BLaER1 (cell line): ENCODE data around the gene SEMA4G.

Experiments
- H3K27ac ChIP-seq: shearing (Covaris generic); formaldehyde crosslinking; 2 replicates; pipeline ENCODE4 v1.8.1; 2022
- H3K27me3 ChIP-seq: shearing (Covaris generic); formaldehyde crosslinking; 2 replicates; pipeline ENCODE4 v1.8.1; 2022
- H3K36me3 ChIP-seq: shearing (Covaris generic); formaldehyde crosslinking; 2 replicates; pipeline ENCODE4 v1.8.1; 2022
- H3K4me1 ChIP-seq: shearing (Covaris generic); formaldehyde crosslinking; 2 replicates; pipeline ENCODE4 v1.8.1; 2022
- H3K4me2 ChIP-seq: shearing (Covaris generic); formaldehyde crosslinking; 2 replicates; pipeline ENCODE4 v1.8.1; 2022
- H3K4me3 ChIP-seq: shearing (Covaris generic); formaldehyde crosslinking; 2 replicates; pipeline ENCODE4 v1.8.1; 2022
- H3K9ac ChIP-seq: shearing (Covaris generic); formaldehyde crosslinking; 2 replicates; pipeline ENCODE4 v1.8.1; 2022
- H3K9me3 ChIP-seq: shearing (Covaris generic); formaldehyde crosslinking; 2 replicates; pipeline ENCODE4 v1.8.1; 2022
- H4K20me1 ChIP-seq: shearing (Covaris generic); formaldehyde crosslinking; 2 replicates; pipeline ENCODE4 v1.8.1; 2022
- Cebpa-rat ChIP-seq: shearing (Covaris generic); IDR thresholded peaks from 2 replicates; pipeline ENCODE4 v1.8.1; 2022

SEMA4G gene

GRCh38 chr10:100986623-100986951, 17.3 kb downstream of the SEMA4G start:
- TF ChIP-seq Cebpa-rat, result no peak
- peak overlapping the region; percentile 90 for H3K4me3 ChIP-seq
- H3K4me2 ChIP-seq, result peak overlapping the region; percentile 98
- H3K27ac ChIP-seq, result peak overlapping the region; percentile 84
- H3K9me3 ChIP-seq, result no peaks in the 10 kb centered on the region
- peaks cover 76% of the 10 kb centered on the region for H3K36me3 ChIP-seq
- H4K20me1 ChIP-seq, result peaks cover 62% of the 10 kb centered on the region
- no peaks in the 10 kb centered on the region for H3K27me3 ChIP-seq
- H3K9ac ChIP-seq, result peak overlapping the region; percentile 84
- H3K4me1 ChIP-seq, result peaks cover 52% of the 10 kb centered on the region

GRCh38 chr10:100986952-100987684, 17.8 kb downstream of the SEMA4G start, which contains the start of the genes MRPL43 and TWNK:
MRPL43 (minus strand) TSS chr10:100987497; CDS start chr10:100987443, 54 bp downstream.
TWNK (plus strand) TSS chr10:100987543; CDS start chr10:100988211, 668 bp downstream.
- peak within 1 kb of the TSS; percentile 84 for H3K9ac ChIP-seq
- peak within 1 kb of the TSS; percentile 90 for H3K4me3 ChIP-seq
- H3K4me2 ChIP-seq, result peak within 1 kb of the TSS; percentile 98
- H3K27ac ChIP-seq, result peak within 1 kb of the TSS; percentile 84
- H3K9me3 ChIP-seq, result no peaks in the 10 kb centered on the region
- H3K36me3 ChIP-seq, result peaks cover 75% of the 10 kb centered on the region
- peaks cover 52% of the 10 kb centered on the region for H3K4me1 ChIP-seq
- no peaks in the 10 kb centered on the region for H3K27me3 ChIP-seq
- no peak for TF ChIP-seq Cebpa-rat
- H4K20me1 ChIP-seq, result peaks cover 62% of the 10 kb centered on the region

GRCh38 chr10:100987685-100988049, 18.4 kb downstream of the SEMA4G start:
- Histone ChIP-seq H3K36me3 (peaks cover 75% of the 10 kb centered on the region), H3K4me2 (peak overlapping the region; percentile 98), H3K9me3 (no peaks in the 10 kb centered on the region), H3K9ac (peak overlapping the region; percentile 84), H3K27ac (peak overlapping the region; percentile 84), H3K4me1 (peaks cover 52% of the 10 kb centered on the region), H3K27me3 (no peaks in the 10 kb centered on the region), H3K4me3 (peak overlapping the region; percentile 90), H4K20me1 (peaks cover 62% of the 10 kb centered on the region)
- no peak for TF ChIP-seq Cebpa-rat

- H3K27me3 ChIP-seq, result no peaks in the 10 kb centered on the region
- no peaks in the 10 kb centered on the region for H3K9me3 ChIP-seq
- peak overlapping the region; percentile 84 for H3K9ac ChIP-seq
- peak overlapping the region; percentile 98 for H3K4me2 ChIP-seq
- no peak for TF ChIP-seq Cebpa-rat
- peaks cover 67% of the 10 kb centered on the region for H4K20me1 ChIP-seq
- peak overlapping the region; percentile 84 for H3K27ac ChIP-seq
- peaks cover 75% of the 10 kb centered on the region for H3K36me3 ChIP-seq
- H3K4me3 ChIP-seq, result peak overlapping the region; percentile 90
- peaks cover 52% of the 10 kb centered on the region for H3K4me1 ChIP-seq
These were observed 18.9 kb downstream of the SEMA4G start for GRCh38 chr10:100988166-100988565.

GRCh38 chr10:100989088-100989487, 19.8 kb downstream of the SEMA4G start:
- Histone ChIP-seq H3K4me1 (peaks cover 52% of the 10 kb centered on the region), H3K36me3 (peaks cover 77% of the 10 kb centered on the region), H3K9me3 (no peaks in the 10 kb centered on the region), H3K4me3 (peak overlapping the region; percentile 90; the same call in 1 of the 2 replicates), H3K27me3 (no peaks in the 10 kb centered on the region), H3K27ac (no peak overlapping the region), H3K4me2 (peak overlapping the region; percentile 98), H3K9ac (peak overlapping the region; percentile 25), H4K20me1 (peaks cover 76% of the 10 kb centered on the region)
- TF ChIP-seq Cebpa-rat, result no peak

- no peak for TF ChIP-seq Cebpa-rat
- no peak overlapping the region for H3K27ac ChIP-seq
- peaks cover 64% of the 10 kb centered on the region for H3K36me3 ChIP-seq
These were observed 24.8 kb downstream of the SEMA4G start for GRCh38 chr10:100993986-100994708.

GRCh38 chr10:100995181-100995580, 25.9 kb downstream of the SEMA4G start:
- Histone ChIP-seq H3K27ac (no peak overlapping the region), H3K9ac (peak overlapping the region; percentile 10; the same call in 1 of the 2 replicates), H3K36me3 (peaks cover 53% of the 10 kb centered on the region), H3K4me3 (no peak overlapping the region), H3K9me3 (no peaks in the 10 kb centered on the region), H4K20me1 (peaks cover 34% of the 10 kb centered on the region), H3K4me2 (no peak overlapping the region), H3K27me3 (no peaks in the 10 kb centered on the region), H3K4me1 (peaks cover 27% of the 10 kb centered on the region)
- TF ChIP-seq Cebpa-rat, result no peak

More at GRCh38 chr10:100993986-100994708, 24.8 kb downstream of the SEMA4G start:
- Histone ChIP-seq H4K20me1 (peaks cover 44% of the 10 kb centered on the region), H3K4me2 (no peak overlapping the region), H3K4me3 (no peak overlapping the region), H3K27me3 (no peaks in the 10 kb centered on the region), H3K4me1 (peaks cover 37% of the 10 kb centered on the region), H3K9ac (no peak overlapping the region), H3K9me3 (no peaks in the 10 kb centered on the region)

GRCh38 chr10:100996678-100997359, 27.5 kb downstream of the SEMA4G start:
- no peak for TF ChIP-seq Cebpa-rat

GRCh38 chr10:100997360-100998182, 28.3 kb downstream of the SEMA4G start:
- peak overlapping the region; percentile 99 for H3K4me2 ChIP-seq
- H3K27me3 ChIP-seq, result no peaks in the 10 kb centered on the region
- peak overlapping the region; percentile 98 for H3K9ac ChIP-seq
- H3K27ac ChIP-seq, result peak overlapping the region; percentile 98
- peaks cover 37% of the 10 kb centered on the region for H3K36me3 ChIP-seq
- peak overlapping the region; percentile 92 for H3K4me3 ChIP-seq
- TF ChIP-seq Cebpa-rat, result no peak
- H3K4me1 ChIP-seq, result peaks cover 39% of the 10 kb centered on the region
- H4K20me1 ChIP-seq, result peaks cover 33% of the 10 kb centered on the region
- no peaks in the 10 kb centered on the region for H3K9me3 ChIP-seq

More at GRCh38 chr10:100996678-100997359, 27.5 kb downstream of the SEMA4G start:
- Histone ChIP-seq H3K27ac (peak overlapping the region; percentile 98), H3K4me3 (peak overlapping the region; percentile 92), H3K4me2 (peak overlapping the region; percentile 99), H3K27me3 (no peaks in the 10 kb centered on the region), H3K4me1 (peaks cover 32% of the 10 kb centered on the region), H3K9ac (peak overlapping the region; percentile 98), H3K36me3 (peaks cover 37% of the 10 kb centered on the region), H3K9me3 (no peaks in the 10 kb centered on the region), H4K20me1 (peaks cover 25% of the 10 kb centered on the region)
